GM12872 (cell line): Measurements from ENCODE around the gene NFE2L3.
A peak's percentile ranks its signal among the peaks of the same experiment; 100 is the strongest.

Experiments used
- CTCF ChIP-seq: IDR thresholded peaks from 3 replicates; pipeline ENCODE4 v1.5.1; 2011; ENCODE audit warnings: low read depth, mild to moderate bottlenecking, low read length, moderate library complexity; ENCODE audit not compliant: insufficient read depth

Gene NFE2L3

GRCh38 chr7:26195867-26196657 is 44.1 kb downstream of the NFE2L3 start:
- no peak for TF ChIP-seq CTCF

- no peak for TF ChIP-seq CTCF
Measured at GRCh38 chr7:26197153-26198115, 45.4 kb downstream of the NFE2L3 start.

- TF ChIP-seq CTCF, result peak; percentile 41; the same call in 2 of the 3 replicates
Measured at GRCh38 chr7:26198133-26198780, 46.3 kb downstream of the NFE2L3 start.

GRCh38 chr7:26198781-26199169 is 46.8 kb downstream of the NFE2L3 start:
- TF ChIP-seq CTCF, result no peak

DNA sequence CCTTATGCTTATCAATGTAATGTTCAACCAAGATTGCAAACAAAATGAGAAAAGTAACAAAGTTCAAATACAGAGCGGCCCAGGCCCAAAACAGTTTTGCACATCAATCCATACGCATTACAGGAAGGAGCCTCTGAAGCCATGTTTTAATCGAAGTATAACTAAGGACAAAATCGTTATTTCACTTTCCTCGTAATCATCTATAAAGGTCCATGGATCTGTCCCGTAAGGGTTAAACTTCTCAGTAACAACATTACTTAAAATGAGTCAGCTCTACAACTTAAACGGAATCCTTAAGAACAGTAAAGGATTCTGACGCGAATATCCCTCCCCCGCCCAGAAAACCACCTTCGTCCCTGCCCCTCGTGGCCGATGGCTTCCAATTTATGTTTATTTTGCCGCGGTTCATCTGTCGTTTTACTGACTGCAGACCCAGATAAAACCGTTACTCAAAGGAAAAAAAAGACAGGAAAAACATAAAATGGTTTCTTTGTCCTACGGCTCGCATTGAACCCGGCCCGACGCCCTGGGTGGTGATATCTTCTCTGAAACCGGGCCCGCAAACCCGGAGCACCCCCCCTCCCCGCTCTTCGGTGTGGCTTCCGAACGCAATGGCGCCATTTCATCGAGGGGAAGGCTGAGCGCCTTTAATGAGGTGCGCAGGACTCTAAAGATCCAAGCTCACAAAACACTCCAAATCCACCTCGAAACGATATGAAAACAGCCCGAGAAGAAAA is 47.5 kb downstream of the NFE2L3 start:
- no peak for TF ChIP-seq CTCF

- no peak for TF ChIP-seq CTCF
Measured at GRCh38 chr7:26200038-26200443, 48.0 kb downstream of the NFE2L3 start.
